Stomach smooth muscle (tissue), 2 donors: ENCODE measurements around the gene EHF.

Experiments used
- H3K27ac ChIP-seq: one replicate; pipeline ENCODE4 v1.7.0; 2013; ENCODE audit warnings: mild to moderate bottlenecking, low read length, inconsistent platforms
- H3K27me3 ChIP-seq, 2 donors: one replicate each; pipeline ENCODE4 v1.7.0; 2013; ENCODE audit warnings: low read length in 2 of 2; ENCODE audit not compliant: insufficient read depth in 2 of 2, control insufficient read depth in 1 of 2
- H3K36me3 ChIP-seq, 2 donors: one replicate each; pipeline ENCODE4 v1.7.0; 2013; ENCODE audit warnings: low read length in 2 of 2; ENCODE audit not compliant: control insufficient read depth in 2 of 2, insufficient read depth in 2 of 2
- H3K4me1 ChIP-seq: one replicate; pipeline ENCODE4 v1.7.0; 2013; ENCODE audit warnings: low read length; ENCODE audit not compliant: control insufficient read depth, insufficient read depth
- H3K4me3 ChIP-seq, 2 donors: one replicate each; pipeline ENCODE4 v1.7.0; 2013; ENCODE audit warnings: low read length in 2 of 2
- H3K9ac ChIP-seq, 2 donors: one replicate each; pipeline ENCODE4 v1.7.0; 2013; ENCODE audit warnings: low read length in 2 of 2, mild to moderate bottlenecking in 1 of 2
- H3K9me3 ChIP-seq, 2 donors: one replicate each; pipeline ENCODE4 v1.7.0; 2013; ENCODE audit warnings: low read length in 2 of 2; ENCODE audit not compliant: control insufficient read depth in 2 of 2
- donor health status: healthy.
- donor health status: Pancreatic carcinoma.

The EHF gene

DNA sequence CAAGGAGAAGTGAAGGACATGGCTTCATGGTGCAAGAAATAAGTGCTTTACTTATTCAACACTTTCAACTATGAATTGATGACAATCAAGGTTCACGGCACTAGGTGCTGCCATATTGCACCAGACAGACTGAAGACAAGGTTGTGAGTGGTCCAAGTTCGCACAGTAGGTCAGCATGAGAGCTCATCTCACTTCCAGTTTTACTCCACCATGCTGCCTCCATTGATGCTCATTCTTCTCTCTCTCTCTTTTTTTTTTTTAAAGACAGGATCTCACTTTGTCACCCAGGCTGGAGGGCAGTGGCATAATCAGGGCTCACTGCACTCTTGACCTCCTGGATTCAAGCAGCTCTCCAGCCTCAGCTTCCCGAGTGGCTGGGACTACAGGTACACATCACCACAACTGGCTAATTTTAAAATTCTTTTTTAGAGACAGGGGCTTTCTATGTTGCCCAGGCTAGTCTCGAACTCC, 47.7 kb downstream of the EHF start:
- no peaks in the 10 kb centered on the region for H3K36me3 ChIP-seq
- no peak overlapping the region for H3K27ac ChIP-seq
- no peak overlapping the region for H3K4me3 ChIP-seq
- peaks cover 0 to 2% of the 10 kb centered on the region in 2 donors for H3K27me3 ChIP-seq
- no peaks in the 10 kb centered on the region for H3K4me1 ChIP-seq
- no peak overlapping the region for H3K9ac ChIP-seq
- no peaks in the 10 kb centered on the region for H3K9me3 ChIP-seq

DNA sequence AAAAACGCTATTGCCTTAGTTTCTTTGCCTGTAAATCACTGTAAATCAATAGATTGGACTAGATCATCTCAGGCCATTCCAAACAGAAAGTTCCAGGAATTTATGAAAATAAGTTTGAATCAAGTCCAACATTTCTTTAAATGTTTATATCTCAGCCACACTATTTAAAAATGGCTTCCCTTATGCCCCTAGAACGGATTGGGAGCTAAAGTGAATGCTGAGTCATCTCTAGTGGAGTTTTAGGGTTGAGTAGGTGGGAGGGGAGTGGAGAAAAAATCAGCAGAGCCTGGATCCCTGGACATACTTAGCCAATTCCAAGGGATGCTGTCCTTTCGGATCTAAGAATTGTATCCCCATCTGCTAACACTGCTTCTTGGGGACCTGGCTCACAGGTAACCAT, 48.6 kb downstream of the EHF start:
- H3K4me1 ChIP-seq = no peaks in the 10 kb centered on the region

DNA sequence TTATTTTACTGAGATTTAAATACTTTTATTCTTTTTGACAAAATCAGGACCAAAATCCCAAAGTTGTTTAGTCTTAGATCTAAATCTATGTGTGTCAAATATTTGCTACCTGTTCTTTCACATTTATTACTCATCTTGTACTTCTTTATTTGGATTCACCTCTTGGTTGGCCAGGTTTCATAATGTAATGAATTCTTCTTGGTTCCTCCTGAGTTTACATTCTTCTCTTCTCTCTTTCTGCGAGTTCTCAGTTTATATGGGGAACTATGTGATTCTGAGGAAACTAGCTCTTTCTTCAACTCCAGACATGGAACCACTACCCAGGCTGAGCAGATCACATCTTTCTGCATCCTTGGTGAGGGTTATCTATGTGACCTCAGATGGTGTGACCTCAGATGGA, 50.2 kb downstream of the EHF start:
- no peaks in the 10 kb centered on the region for H3K4me1 ChIP-seq

More for the DNA sequence above, 48.6 kb downstream of the EHF start:
- Histone ChIP-seq H3K36me3 (no peaks in the 10 kb centered on the region), H3K4me3 (no peak overlapping the region), H3K9ac (no peak overlapping the region), H3K9me3 (no peaks in the 10 kb centered on the region), H3K27ac (no peak overlapping the region), H3K27me3 (peaks cover 0 to 2% of the 10 kb centered on the region in 2 donors)

DNA sequence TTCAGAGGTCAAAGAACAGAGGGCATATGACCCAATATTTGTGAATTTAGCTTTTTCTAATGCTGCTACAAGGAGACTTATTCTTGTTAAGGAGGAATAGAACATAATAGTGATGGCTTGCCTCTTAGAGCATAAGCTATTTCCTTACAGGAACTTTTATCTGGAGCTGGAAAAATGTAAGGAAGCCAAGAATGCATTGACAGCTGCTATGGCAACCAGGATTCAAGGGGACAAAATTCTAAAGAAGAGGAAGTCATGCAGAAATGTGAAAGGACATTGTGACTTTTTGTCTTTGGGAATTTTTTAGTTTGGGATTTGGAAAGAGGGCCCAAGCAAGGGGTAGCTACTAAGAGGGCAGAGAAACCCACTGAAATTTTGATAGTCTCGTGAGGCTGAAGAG, 51.1 kb downstream of the EHF start:
- peaks cover 0 to 2% of the 10 kb centered on the region in 2 donors for H3K27me3 ChIP-seq
- no peak overlapping the region for H3K9ac ChIP-seq

More for the DNA sequence above, 50.2 kb downstream of the EHF start:
- H3K9ac ChIP-seq = no peak overlapping the region
- no peak overlapping the region for H3K27ac ChIP-seq
- no peak overlapping the region for H3K4me3 ChIP-seq
- H3K9me3 ChIP-seq = no peaks in the 10 kb centered on the region
- H3K27me3 ChIP-seq = peaks cover 0 to 2% of the 10 kb centered on the region in 2 donors
- no peaks in the 10 kb centered on the region for H3K36me3 ChIP-seq

DNA sequence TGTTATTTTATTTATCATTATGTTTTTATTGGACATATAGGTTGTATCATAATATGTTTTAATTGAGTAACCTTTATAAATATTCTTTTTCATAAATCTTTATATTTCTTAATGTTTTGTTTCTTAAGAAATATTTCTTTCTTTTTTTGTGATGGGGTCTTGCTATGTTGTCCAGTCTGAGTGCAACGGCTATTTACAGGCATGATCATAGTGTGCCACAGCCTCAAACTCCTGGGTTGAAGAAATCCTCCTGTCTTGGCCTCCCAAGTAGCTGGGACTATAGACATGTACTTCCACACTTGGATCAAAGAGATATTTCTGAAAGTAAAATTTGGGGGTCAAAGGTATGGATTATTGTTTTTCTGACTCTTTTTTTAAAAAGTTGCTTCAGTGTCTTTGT, 53.1 kb downstream of the EHF start:
- Histone ChIP-seq H3K9me3 (no peaks in the 10 kb centered on the region), H3K4me1 (no peaks in the 10 kb centered on the region), H3K27ac (no peak overlapping the region), H3K36me3 (no peaks in the 10 kb centered on the region), H3K27me3 (peaks cover 0 to 2% of the 10 kb centered on the region in 2 donors), H3K4me3 (no peak overlapping the region), H3K9ac (no peak overlapping the region)

More for the DNA sequence above, 51.1 kb downstream of the EHF start:
- Histone ChIP-seq H3K27ac (no peak overlapping the region), H3K4me3 (no peak overlapping the region), H3K9me3 (no peaks in the 10 kb centered on the region), H3K36me3 (no peaks in the 10 kb centered on the region), H3K4me1 (no peaks in the 10 kb centered on the region)

DNA sequence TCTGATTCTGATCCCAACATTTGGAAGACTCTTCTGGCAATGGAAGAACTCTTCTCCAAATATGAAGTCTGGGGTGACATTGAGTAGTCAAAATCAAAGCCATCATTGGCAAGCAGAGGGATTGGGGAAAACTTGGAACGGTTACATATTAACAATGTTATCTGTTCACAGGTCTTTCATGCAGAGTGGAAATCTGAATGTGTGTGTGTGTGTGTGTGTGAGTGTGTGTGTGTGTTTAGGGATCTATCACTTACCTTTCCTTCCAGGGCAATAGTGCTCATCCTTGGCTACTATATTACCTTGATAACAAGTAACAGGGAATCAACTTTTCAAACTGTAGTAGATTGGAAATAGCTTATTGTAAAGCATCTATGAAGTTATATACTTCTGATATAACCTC, 55.3 kb downstream of the EHF start:
- Histone ChIP-seq H3K27ac (no peak overlapping the region), H3K27me3 (peaks cover 0 to 1% of the 10 kb centered on the region in 2 donors), H3K4me1 (no peaks in the 10 kb centered on the region), H3K9ac (no peak overlapping the region), H3K9me3 (no peaks in the 10 kb centered on the region), H3K36me3 (no peaks in the 10 kb centered on the region), H3K4me3 (no peak overlapping the region)

DNA sequence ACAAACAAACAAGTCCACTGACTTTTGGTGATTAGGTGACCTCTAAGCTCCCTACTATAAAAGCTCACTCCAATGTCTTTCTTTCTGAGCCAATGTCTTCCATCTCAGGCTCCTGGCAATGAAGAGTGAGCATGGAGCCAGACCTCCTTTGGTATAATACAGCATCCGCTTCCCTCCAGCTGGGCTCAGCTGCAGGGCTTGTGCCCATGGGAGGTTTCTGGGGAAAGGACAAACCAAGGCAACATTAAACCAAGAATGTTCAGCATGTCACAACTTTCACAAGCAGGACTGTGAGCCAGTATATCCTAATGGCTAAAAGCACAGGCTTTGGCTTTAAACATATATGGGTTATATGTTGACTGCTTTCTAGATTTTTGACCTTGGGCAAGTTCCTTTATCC, 58.8 kb downstream of the EHF start:
- no peak overlapping the region for H3K4me3 ChIP-seq

DNA sequence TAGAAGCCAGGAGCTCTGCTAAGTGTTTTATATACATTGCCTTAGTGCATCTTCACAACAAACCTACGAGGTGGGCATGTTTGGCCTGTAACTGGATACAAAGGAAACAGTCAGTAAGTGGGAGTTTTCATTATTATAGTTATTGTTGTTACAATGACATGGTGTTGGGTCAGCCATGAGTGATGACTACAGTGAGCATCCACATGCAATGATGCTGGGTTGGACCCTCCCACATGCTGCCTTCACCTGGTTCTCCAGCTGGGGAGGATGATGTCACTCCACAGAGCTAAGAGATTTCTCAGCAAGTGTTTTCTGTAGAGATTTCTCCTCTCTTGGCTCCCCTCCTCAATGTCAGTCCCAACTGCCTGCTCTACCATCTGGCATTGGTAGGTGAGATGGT, 59.3 kb downstream of the EHF start:
- H3K9ac ChIP-seq = no peak overlapping the region
- no peak overlapping the region for H3K4me3 ChIP-seq
- H3K9me3 ChIP-seq = no peaks in the 10 kb centered on the region
- no peaks in the 10 kb centered on the region for H3K4me1 ChIP-seq
- H3K27ac ChIP-seq = no peak overlapping the region
- no peaks in the 10 kb centered on the region for H3K36me3 ChIP-seq
- H3K27me3 ChIP-seq = no peaks in the 10 kb centered on the region

More for the DNA sequence above, 58.8 kb downstream of the EHF start:
- Histone ChIP-seq H3K27me3 (no peaks in the 10 kb centered on the region), H3K27ac (no peak overlapping the region), H3K4me1 (no peaks in the 10 kb centered on the region), H3K36me3 (no peaks in the 10 kb centered on the region), H3K9me3 (no peaks in the 10 kb centered on the region), H3K9ac (no peak overlapping the region)

DNA sequence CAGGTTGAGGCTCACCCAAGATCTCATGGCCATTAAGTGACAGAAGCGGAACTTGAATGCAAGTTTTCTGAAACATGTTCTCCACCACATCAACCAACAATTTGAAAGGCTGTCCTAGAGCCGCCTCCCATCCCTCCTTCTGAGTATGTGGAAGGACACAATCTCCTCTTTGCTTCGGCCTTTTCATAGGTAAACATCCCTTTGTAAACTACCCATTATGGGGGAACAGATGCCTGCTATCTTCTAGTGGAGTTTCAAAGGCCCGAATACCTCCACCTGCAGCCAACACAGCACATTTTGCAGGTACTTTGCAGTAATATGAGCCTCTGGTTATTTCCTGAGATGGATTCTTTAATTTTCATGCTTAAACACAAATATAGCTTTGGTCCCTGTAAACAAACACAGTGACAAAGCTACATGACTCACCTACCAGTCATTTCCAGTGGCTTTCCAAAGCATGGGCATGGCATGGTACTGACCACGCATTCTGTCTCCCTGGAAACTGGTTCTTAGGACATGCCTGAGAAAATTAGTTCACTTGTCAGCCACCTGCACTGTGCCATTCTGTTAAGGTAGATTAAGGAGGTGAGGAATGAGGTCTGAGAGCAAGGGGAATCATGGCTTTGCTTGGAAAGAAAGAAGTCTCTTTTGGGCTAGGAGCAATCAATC, 60.2 kb downstream of the EHF start:
- no peaks in the 10 kb centered on the region for H3K4me1 ChIP-seq
- no peaks in the 10 kb centered on the region for H3K9me3 ChIP-seq
- H3K36me3 ChIP-seq = no peaks in the 10 kb centered on the region
- H3K27me3 ChIP-seq = no peaks in the 10 kb centered on the region
- no peak overlapping the region for H3K27ac ChIP-seq
- no peak overlapping the region for H3K9ac ChIP-seq
- H3K4me3 ChIP-seq = no peak overlapping the region

DNA sequence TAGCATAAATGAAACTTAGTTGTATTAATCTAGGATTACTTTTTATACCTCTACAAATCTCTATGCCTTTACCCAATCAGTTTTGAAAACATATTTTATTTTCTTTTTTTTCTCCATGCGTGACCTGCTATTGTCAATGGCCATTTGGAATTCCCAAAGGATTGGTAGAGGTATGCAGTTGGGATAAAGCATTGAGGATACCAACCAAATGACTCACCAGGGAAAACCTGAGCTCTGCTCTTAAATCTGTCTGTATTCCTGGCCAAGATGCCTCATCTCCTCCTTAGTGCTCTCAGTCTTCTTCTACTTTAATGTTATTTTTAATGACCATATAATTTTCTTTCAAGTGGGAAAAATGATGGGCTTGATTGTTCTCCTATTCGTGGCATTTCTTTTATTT, 61.9 kb downstream of the EHF start:
- Histone ChIP-seq H3K27me3 (no peaks in the 10 kb centered on the region), H3K9ac (no peak overlapping the region), H3K9me3 (no peaks in the 10 kb centered on the region), H3K27ac (no peak overlapping the region), H3K36me3 (no peaks in the 10 kb centered on the region), H3K4me3 (no peak overlapping the region), H3K4me1 (no peaks in the 10 kb centered on the region)

DNA sequence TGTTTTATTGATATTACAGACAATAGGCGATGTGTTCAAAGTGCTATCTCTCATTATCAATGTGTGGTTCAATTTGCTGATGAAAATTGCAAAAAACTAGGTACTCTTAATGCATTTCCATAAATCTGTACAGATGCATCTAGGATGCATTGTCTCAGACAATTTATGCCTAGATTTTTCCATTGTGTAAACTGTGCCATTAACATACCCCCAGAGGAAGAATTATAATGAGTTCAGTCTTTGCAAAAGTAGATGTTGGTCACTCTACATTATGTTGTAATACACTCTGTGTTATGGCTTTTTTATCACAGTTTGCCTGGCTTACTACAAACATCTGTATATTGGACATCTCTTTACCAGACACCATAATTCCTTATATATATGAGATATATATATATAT, 62.5 kb downstream of the EHF start:
- no peak overlapping the region for H3K27ac ChIP-seq
- no peaks in the 10 kb centered on the region for H3K27me3 ChIP-seq
- H3K4me1 ChIP-seq = no peaks in the 10 kb centered on the region
- no peaks in the 10 kb centered on the region for H3K9me3 ChIP-seq
- no peak overlapping the region for H3K9ac ChIP-seq
- no peaks in the 10 kb centered on the region for H3K36me3 ChIP-seq
- H3K4me3 ChIP-seq = no peak overlapping the region
